Common myeloid progenitor, CD34-positive (primary cell): Measurements from ENCODE around the gene NBDY.
"Not testable (repeated sequence)": the region's sequence is repeated elsewhere in the genome, so short reads cannot be mapped to it uniquely, and the experiment has no call there.

Experiments used
- CTCF ChIA-PET: fragments of 350-600 bp; sonication (Branson Sonifier 250); formaldehyde crosslinking; loops from one replicate; lab custom pipeline; 2021; ENCODE audit warnings: antibody characterized with exemption; lab: Charles Lee
- POLR2A ChIA-PET: fragments of 350-600 bp; sonication (Branson Sonifier 250); formaldehyde crosslinking; loops from one replicate; lab custom pipeline; 2021; ENCODE audit warnings: antibody characterized with exemption; lab: Charles Lee
- DNase-seq, 3 donors: peaks; one replicate each; pipeline versions ENCODE4 v3.0.0 to v3.0.0-alpha.2; 2013
- H3K27ac ChIP-seq, 2 experiments: 1 replicate in 1 of 2; 2 replicates in 1 of 2; pipeline ENCODE4 v1.7.0; 2013; ENCODE audit warnings: inconsistent platforms in 2 of 2, low read length in 2 of 2, mild to moderate bottlenecking in 2 of 2, low read depth in 1 of 2, moderate library complexity in 1 of 2; ENCODE audit not compliant: severe bottlenecking in 2 of 2, insufficient read depth in 1 of 2, poor library complexity in 1 of 2
- H3K27me3 ChIP-seq, 5 experiments: replicated peaks in 2 of 5; 1 replicate in 3 of 5; 2 replicates in 2 of 5; pipeline versions ENCODE4 v1.6.1 to v1.7.0; 2013; ENCODE audit warnings: low read length in 4 of 5, mild to moderate bottlenecking in 2 of 5, moderate library complexity in 2 of 5, inconsistent platforms in 1 of 5; ENCODE audit not compliant: insufficient read depth in 5 of 5, control insufficient read depth in 4 of 5
- H3K36me3 ChIP-seq, 4 experiments: 1 replicate in 2 of 4; 2 replicates in 2 of 4; pipeline versions ENCODE4 v1.6.1 to v1.7.0; 2013; ENCODE audit warnings: low read length in 3 of 4, control low read depth in 1 of 4, mild to moderate bottlenecking in 1 of 4; ENCODE audit not compliant: control insufficient read depth in 4 of 4, insufficient read depth in 4 of 4
- H3K4me1 ChIP-seq, 4 experiments: 1 replicate in 3 of 4; 2 replicates in 1 of 4; pipeline versions ENCODE4 v1.6.1 to v1.7.1; 2013; ENCODE audit warnings: low read length in 3 of 4, mild to moderate bottlenecking in 3 of 4, control low read depth in 1 of 4, inconsistent platforms in 1 of 4, moderate library complexity in 1 of 4; ENCODE audit not compliant: control insufficient read depth in 4 of 4, insufficient read depth in 4 of 4; ENCODE audit errors: control extremely low read depth in 1 of 4
- H3K4me3 ChIP-seq, 7 experiments: 1 replicate in 4 of 7; 2 replicates in 3 of 7; pipeline versions ENCODE4 v1.5.1 to v1.7.0; 2013; ENCODE audit warnings: mild to moderate bottlenecking in 7 of 7, low read length in 6 of 7, moderate library complexity in 6 of 7, inconsistent platforms in 2 of 7, low read depth in 2 of 7, control low read depth in 1 of 7; ENCODE audit not compliant: insufficient read depth in 4 of 7, control insufficient read depth in 1 of 7; ENCODE audit errors: extremely low read depth in 1 of 7
- H3K9me3 ChIP-seq, 5 experiments: 1 replicate in 4 of 5; 2 replicates in 1 of 5; pipeline versions ENCODE4 v1.6.1 to v1.7.1; 2013; ENCODE audit warnings: low read length in 4 of 5, mild to moderate bottlenecking in 2 of 5, inconsistent platforms in 1 of 5, low read depth in 1 of 5, moderate library complexity in 1 of 5; ENCODE audit not compliant: control insufficient read depth in 4 of 5, insufficient read depth in 2 of 5; ENCODE audit errors: control extremely low read depth in 1 of 5
- WGBS: methylation state at CpG from one replicate; pipeline ENCODE4 v1.1.5; 2013; ENCODE audit not compliant: insufficient coverage; 5-methylcytosine and 5-hydroxymethylcytosine counted together

Gene NBDY

GRCh38 chrX:56767348-56768119, 38.5 kb downstream of the NBDY start:
- H3K27me3 ChIP-seq, H3K27ac ChIP-seq, H3K36me3 ChIP-seq, H3K9me3 ChIP-seq, POLR2A ChIA-PET: not testable (repeated sequence)
- 47% methylated on average over 21 of the region's 45 CpGs for WGBS
- CTCF ChIA-PET = interaction anchor here (2.9 kb wide), 1 partner anchor 211 kb away, joined by 9 read pairs; no protein-coding TSS in a partner anchor
- peak overlapping the region in 4 of 7 experiments; percentile 37 to 59 (median 58) for H3K4me3 ChIP-seq
- peak in 2 of 3 donors; percentile 53 to 58 for DNase-seq
- peaks cover 3 to 35% (median 29%) of the 10 kb centered on the region in 4 experiments for H3K4me1 ChIP-seq

- H3K9me3 ChIP-seq, H3K36me3 ChIP-seq, H3K27ac ChIP-seq, DNase-seq, H3K27me3 ChIP-seq, H3K4me3 ChIP-seq, POLR2A ChIA-PET, CTCF ChIA-PET: not testable (repeated sequence)
- H3K4me1 ChIP-seq = peaks cover 3 to 35% (median 29%) of the 10 kb centered on the region in 4 experiments
- no CpG with 5 or more reads among the region's 24 CpGs for WGBS
Observed at GRCh38 chrX:56768120-56768660, 39.1 kb downstream of the NBDY start.

- H3K9me3 ChIP-seq, H3K27me3 ChIP-seq, H3K4me1 ChIP-seq, H3K36me3 ChIP-seq, DNase-seq, H3K27ac ChIP-seq, CTCF ChIA-PET, H3K4me3 ChIP-seq, POLR2A ChIA-PET: not testable (repeated sequence)
- no CpG with 5 or more reads among the region's 32 CpGs for WGBS
Observed at GRCh38 chrX:56772675-56773521, 43.9 kb downstream of the NBDY start.

- H3K9me3 ChIP-seq, H3K27ac ChIP-seq, DNase-seq, H3K36me3 ChIP-seq, H3K27me3 ChIP-seq, H3K4me3 ChIP-seq, H3K4me1 ChIP-seq, POLR2A ChIA-PET, CTCF ChIA-PET: not testable (repeated sequence)
- no CpG with 5 or more reads among the region's 24 CpGs for WGBS
Observed at GRCh38 chrX:56773522-56774060, 44.5 kb downstream of the NBDY start.

- H3K27ac ChIP-seq, DNase-seq, CTCF ChIA-PET, H3K27me3 ChIP-seq, H3K4me3 ChIP-seq, H3K4me1 ChIP-seq, H3K36me3 ChIP-seq, H3K9me3 ChIP-seq, POLR2A ChIA-PET: not testable (repeated sequence)
- no CpG with 5 or more reads among the region's 32 CpGs for WGBS
Observed at GRCh38 chrX:56778099-56778923, 49.3 kb downstream of the NBDY start.

GRCh38 chrX:56778924-56779468, 50.0 kb downstream of the NBDY start:
- POLR2A ChIA-PET, H3K27me3 ChIP-seq, H3K4me3 ChIP-seq, H3K4me1 ChIP-seq, H3K9me3 ChIP-seq, CTCF ChIA-PET, DNase-seq, H3K27ac ChIP-seq: not testable (repeated sequence)
- WGBS = no CpG with 5 or more reads among the region's 24 CpGs
- H3K36me3 ChIP-seq = peaks cover 0 to 12% (median under 1%) of the 10 kb centered on the region in 4 experiments
